ENCODE measurements around the gene FUBP3.

DNA sequence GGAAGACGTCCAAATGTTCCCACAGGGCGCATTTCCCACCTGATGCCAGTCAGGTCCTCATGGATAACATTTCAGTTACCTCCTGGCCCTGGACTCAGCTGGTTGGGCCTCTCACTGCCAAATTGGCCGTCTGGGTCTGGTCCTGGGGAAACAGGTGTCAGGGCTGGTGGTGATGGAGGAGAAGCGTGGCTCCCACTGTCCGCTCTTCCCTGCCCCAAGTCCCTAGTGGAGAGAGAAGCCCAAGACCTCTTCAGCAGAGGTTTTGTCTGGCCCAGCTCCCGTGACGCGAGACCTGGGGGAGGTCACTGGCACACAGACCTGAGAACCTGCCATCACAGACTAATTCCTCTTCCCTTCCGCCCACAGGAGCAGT is 57.3 kb downstream of the FUBP3 start:
- TF ChIP-seq, protein P1, sequence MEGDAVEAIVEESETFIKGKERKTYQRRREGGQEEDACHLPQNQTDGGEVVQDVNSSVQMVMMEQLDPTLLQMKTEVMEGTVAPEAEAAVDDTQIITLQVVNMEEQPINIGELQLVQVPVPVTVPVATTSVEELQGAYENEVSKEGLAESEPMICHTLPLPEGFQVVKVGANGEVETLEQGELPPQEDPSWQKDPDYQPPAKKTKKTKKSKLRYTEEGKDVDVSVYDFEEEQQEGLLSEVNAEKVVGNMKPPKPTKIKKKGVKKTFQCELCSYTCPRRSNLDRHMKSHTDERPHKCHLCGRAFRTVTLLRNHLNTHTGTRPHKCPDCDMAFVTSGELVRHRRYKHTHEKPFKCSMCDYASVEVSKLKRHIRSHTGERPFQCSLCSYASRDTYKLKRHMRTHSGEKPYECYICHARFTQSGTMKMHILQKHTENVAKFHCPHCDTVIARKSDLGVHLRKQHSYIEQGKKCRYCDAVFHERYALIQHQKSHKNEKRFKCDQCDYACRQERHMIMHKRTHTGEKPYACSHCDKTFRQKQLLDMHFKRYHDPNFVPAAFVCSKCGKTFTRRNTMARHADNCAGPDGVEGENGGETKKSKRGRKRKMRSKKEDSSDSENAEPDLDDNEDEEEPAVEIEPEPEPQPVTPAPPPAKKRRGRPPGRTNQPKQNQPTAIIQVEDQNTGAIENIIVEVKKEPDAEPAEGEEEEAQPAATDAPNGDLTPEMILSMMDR (IDR thresholded peaks at IDR 0.05), result no peak
- TF ChIP-seq POLR2A (IDR thresholded peaks at IDR 0.05), result no peak

Data from tibial nerve (tissue), 3 donors.